NCI-H526 (cell line): ENCODE measurements around the gene TST.
"Not testable (repeated sequence)": the region's sequence is repeated elsewhere in the genome, so short reads cannot be mapped to it uniquely, and the experiment has no call there.

Experiments used
- DNase-seq, 2 experiments: peaks; one replicate each; lab custom pipeline; 2025; lab: John Stamatoyannopoulos, UW

TST gene

GRCh38 chr22:37014415-37014806 is 4.8 kb downstream of the TST start:
- DNase-seq: no peak

DNA sequence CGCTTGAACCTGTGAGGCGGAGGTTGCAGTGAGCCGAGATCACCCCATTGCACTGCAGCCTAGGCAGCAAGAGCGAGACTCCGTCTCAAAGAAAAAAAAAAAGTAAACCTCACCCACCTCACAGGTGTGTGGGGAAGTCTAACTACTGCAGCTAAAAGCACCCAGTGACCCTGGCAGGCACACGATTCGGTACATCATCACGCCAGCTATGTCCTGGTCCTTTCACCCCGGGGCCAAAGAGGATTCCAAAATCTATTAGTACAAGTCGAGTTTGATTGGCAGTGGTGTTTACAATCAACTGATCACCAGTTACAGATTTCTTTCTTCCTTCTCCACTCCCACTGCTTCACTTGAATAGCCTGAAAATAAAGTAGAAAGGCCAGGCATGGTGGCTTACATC is 6.3 kb downstream of the TST start:
- DNase-seq: no peak

GRCh38 chr22:37012262-37012904 is 6.9 kb downstream of the TST start:
- no peak for DNase-seq

DNA sequence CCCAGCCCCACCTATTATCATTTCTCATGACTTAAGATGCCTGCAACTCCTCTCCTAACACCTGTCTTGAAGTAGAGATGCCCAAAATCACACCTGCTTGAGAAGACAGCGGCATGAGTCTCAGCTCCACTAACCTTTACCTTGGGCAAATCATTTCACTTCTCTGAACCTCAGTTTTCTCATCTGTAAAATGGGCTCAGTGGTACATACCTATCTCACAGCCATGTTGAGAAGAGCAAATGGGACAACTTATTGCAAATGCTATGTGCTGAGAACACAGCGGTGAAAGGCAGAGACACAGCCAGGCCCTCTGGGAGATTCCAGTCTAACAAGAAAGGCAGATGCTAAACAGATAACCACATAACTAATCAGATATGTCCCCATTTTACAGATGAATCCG is 7.8 kb downstream of the TST start:
- no peak for DNase-seq

DNA sequence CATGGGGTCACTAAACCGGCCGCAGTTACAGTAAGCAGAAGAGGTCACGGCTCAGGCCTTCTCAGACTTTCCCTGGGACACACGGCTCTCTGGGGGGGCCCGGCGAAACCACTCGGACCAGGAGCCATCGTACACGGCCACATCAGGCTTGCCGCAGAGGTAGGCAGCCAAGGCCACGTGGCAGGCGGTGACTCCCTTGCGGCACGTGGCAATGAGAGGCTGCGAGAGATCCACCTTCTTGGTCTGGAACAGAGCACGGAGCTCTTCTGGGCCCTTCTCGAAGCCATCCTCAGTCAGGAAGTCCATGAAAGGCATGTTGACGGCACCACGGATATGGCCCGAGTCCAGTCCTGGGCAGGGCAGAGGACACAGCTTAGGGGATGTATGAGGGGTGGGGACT is 8.3 kb downstream of the TST start:
- DNase-seq: no peak

DNA sequence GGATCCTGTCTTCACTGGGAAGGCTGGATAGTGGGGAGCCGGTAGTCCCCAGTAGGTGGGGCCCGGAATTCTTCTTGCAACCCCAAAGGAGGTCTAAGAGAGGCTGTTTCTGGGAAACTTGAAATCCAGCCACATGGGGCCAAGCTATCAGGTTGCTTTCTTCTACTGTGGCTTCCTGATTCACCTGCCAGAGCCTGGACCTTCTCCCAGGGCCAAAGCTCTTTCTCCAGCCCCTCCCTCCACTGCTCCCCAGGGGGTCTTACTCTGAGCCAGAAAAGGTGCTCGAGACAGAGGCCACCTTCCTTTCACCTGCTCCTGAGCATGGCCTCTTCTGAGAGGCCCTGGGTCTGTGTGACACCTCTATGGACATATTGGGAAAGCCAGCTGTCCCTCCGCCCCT is 9.1 kb downstream of the TST start:
- DNase-seq: no peak

DNA sequence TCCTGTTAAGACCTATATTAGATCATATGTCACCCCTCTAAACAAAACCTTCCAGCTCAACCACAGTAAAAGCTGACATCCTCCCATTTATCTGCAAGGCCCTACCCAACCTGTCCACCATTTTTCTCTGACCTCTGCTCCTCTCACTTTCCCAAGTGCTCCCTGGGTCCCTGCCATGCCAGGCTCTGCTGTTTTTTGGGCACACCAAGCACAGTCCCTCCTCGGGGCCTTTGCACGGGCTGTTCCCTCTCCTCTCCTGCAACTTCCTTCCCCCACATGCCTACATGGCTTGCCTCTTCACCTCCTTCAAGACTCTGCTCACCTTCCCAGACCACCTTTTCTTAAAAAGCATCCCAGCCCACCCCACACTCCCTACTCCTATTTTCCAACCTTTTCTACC is 9.8 kb downstream of the TST start:
- DNase-seq: no peak

GRCh38 chr22:37008365-37008764 is 10.9 kb downstream of the TST start:
- DNase-seq: no peak

GRCh38 chr22:37007651-37008050 is 11.6 kb downstream of the TST start:
- DNase-seq: no peak

GRCh38 chr22:37002633-37003032 is 16.6 kb downstream of the TST start:
- DNase-seq: no peak

DNA sequence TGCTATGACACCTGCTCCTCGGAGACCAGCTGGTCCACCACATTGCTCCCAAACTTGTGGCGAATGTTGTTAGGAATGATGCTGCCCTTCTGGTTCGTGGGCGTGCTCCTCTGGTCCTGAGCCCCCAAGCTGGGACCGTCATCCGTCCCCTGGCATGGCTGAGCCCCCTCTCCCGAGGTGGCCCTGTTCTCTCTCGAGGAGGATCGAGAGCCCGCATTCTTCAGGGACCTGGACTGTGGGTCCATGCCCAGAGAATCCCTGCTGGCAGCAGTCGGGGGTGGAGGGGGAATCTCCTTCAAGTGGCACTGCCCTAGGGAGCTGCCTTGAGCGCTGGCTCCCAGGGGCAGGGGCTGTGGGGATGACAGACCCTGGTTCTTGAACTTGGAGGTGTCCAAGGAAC is 17.4 kb downstream of the TST start:
- DNase-seq: no peak

GRCh38 chr22:37000676-37001534 is 18.3 kb downstream of the TST start:
- no peak for DNase-seq

- no peak for DNase-seq
These were observed 19.8 kb downstream of the TST start for GRCh38 chr22:36999463-36999862.

DNA sequence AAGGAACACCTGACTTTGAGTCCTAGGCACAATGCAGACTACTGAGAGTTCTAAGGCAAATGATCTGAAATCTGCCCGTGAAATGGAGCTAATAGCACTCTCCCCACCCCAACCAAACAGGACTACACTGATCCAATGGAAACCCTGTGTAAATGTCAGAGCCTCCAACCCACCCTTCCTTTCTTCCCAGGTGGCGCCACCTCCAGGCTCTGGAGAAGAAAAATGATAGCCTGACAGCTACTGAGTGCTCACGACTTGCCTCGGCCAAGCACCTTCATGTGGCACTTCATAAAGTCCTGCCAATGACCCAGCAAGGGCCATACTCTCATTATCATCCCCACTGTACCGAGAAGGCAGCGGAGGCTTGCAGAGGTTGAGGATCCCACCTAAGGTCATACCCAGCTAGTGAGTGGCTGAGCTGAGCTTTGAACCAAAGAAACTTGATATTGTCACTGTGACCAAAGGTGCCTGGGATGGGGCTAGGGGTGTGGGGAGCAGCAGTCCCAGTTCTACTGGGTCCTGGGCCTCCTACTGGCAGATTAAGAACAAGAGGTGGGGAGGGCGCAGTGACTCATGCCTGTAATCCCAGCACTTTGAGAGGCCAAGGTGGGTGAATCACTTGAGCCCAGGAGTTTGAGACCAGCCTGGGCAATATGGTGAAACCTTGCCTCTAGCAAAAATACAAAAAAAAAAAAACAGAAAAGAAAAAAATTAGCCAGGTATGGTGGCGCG is 20.5 kb downstream of the TST start:
- peak in 1 of 2 experiments; percentile 7 for DNase-seq

DNA sequence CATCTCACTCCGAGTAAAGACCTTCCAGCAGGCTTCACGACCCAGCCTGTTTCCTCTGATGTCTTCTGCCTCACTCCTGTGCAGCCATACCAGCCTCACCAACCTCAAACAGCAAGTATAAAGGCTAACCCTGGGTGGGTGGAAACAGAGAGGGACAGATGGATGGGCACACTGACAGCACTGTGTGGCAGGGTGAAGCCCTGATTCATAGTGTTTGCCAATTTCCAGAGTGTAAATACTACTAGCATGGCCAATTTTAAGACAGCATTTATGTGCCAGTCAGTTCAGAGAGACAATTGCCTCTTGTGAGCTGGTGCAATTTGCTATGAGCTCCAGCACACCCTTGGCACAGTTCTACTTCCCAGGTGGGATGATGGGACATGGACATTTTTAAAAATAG is 21.5 kb downstream of the TST start:
- no peak for DNase-seq

- no peak for DNase-seq
These were observed 28.0 kb downstream of the TST start for GRCh38 chr22:36991206-36991605.

GRCh38 chr22:36990457-36990856 is 28.8 kb downstream of the TST start:
- DNase-seq: no peak

GRCh38 chr22:36989012-36989411 is 30.2 kb downstream of the TST start:
- DNase-seq: not testable (repeated sequence)

DNA sequence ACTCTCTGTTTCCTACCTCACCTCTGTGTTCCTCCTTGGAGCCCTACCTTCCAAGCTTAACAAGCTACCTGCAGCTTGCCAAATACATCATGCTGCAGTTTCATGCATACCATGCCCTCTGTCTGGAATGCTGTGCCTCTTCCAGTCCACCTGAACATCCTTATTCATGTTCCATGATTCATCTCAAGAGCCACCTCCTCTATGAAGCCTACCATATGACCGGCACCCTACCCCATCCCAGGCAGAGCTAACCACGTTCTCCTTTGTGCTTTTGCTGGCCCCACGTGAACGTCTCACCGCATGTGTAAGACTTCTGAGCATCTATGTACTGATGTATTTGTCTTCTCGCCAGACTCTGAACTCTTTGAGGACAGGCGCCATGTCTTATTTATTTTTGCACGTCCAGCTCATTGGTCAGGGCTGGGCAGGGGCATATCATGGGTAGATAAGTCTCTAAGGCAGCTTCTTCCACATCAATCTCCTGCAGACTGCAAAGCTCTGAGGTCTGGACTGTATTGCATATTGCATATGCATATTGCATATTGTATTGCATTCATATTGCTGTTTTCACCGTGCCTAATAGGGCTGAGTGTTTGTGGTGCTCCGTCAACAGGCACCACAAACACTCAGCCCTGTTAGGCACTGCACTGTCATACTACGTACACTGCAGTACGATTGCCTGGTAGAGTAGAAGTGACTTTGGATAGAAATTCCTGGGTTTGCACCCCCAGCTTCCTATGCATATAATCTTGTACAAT is 31.0 kb downstream of the TST start:
- DNase-seq: no peak

DNA sequence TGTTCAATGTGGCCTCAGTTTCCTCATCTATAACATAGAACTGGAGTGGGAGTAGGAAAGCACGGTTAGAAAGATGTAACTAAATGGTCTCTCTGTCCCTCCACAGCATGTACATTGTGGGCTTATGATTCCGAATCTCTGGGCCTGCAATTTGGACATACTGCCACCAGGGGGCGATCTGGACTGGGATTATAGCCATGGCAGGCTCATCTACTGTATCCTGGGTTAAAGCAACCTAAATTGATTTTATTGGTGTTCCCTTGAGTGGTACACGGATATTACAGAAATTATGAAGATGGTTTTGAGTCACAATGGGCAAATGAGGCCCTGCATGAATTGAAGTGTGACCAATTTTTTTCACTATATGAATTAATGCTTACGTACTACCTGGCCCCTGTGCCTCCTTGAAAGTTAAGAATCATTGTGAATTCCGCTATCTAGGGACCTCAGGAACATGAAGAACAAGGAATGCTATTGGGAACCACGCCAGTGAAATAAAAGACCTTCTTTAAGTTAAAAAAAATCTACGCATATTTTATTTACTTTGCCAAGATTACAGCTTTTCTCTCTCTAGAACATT is 32.9 kb downstream of the TST start:
- DNase-seq: peak in 1 of 2 experiments; percentile 57

DNA sequence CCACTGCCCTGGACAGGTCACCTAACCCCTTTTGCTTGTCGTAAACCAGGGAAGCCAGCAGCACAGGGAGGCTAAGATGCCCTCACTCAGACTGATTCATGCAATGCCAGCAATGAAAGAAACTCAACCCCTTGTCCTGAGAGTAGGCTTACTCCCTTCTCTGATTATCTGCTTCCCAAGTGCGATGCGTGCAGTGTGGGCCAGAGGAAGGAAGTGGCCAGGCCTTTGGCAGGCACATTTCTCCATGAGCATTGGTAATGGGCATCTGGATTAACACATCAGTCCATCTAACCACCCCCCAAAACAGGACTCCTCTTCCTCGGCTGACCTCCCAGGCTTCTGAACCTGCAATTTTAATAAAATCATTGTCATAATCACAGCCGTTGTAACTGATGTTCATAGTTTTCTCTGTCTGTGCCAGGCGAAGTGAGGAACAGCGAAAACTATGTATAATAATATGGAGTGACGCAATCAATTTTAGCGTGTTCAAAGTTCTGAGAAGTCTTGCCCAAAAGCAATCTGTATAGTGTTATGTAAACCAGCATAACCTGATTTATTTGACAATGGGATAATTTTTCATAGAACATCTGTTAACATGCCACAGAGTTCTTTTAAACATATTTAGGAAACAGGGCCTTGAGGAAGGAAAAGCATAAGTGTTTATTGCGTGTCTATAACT is 33.9 kb downstream of the TST start:
- DNase-seq: no peak
